NCI-H82 treated with DMSO at 0.1 percent for 48 hours (cell line): ENCODE results near the gene MYB.
"Not testable (repeated sequence)": the region's sequence is repeated elsewhere in the genome, so short reads cannot be mapped to it uniquely, and the experiment has no call there.

Experiments
- DNase-seq: peaks from one replicate; lab custom pipeline; 2025; ENCODE audit not compliant: unreplicated experiment; lab: John Stamatoyannopoulos, UW

MYB gene

DNA sequence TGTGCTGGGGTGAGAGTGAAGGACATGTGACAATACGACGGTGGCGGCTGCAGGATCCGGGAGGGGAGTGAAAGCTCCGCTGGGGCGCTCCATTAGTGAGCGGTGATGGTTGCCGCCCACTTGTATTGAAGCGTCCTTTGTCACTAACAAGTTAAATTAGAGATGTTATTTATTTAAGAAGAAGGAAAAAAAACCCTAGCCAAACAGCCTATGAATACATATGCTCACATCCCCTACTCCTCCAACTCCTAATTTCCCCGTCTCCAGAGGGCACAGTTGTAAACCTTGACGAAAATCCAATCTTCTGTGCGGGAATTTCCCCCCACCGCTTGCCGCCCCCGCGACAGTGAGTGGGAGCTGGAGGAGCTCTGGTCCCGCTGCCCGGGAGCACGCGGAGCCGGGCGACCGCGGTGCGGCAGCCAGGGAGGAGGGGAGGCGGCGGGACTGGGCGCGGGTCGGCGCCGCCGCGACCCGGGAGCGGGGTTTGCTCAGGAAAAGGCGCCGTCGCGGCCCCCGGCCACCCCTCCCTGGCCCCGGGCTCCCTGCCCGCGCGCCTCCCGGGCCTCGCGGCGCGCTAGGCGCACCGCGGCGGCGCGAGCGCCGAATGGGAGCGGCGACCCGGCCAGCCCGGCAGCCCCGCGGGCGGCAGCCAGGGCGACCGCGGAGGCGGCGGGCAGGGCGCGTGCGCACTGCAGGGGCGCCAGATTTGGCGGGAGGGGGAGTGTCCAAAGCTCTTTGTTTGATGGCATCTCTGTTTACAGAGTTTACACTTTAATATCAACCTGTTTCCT lies at the start of gene MYB:
TSS of gene MYB (plus strand) at position 767 of the 791 bp plus-strand sequence. CDS start 206 bp downstream, outside the sequence.
- peak; percentile 69 for DNase-seq

DNA sequence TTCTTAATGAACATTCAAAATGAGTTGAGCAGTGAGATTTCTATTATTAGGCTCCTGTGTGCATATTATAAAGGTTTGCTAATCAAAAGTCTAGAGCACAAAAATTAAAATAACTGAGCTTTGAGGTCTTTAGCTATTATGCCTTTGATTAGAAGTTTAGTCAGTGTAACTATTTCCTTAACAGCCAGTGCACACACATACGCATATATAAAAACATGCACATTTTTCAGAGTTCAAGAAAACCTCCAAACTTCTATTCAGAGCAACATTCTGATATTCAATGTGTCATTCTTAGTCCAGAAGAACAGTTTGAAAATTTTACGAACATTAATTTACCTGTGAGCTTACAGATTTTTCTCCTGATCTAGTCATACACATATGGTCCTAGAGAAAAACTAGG lies 48.3 kb upstream of the MYB start:
- DNase-seq = no peak

DNA sequence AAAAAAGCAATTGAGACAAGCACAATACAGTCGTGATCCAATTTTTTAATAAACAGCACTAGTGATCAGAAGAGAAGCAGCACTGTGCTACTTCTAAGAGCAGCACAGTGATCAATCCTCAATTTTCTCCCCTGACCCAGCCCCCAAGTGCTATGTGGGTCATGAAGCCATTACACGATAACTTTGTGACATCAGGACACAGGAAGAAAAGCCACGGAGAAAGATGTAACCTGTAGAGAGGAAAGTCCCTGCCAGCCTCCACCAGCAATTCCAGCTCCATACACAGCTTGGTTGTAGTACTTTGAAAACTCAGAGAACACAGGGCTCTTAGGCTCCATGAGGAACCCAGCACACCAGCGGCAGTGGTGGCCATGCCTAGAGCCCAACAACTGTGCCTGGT lies 45.3 kb upstream of the MYB start:
- DNase-seq = no peak

DNA sequence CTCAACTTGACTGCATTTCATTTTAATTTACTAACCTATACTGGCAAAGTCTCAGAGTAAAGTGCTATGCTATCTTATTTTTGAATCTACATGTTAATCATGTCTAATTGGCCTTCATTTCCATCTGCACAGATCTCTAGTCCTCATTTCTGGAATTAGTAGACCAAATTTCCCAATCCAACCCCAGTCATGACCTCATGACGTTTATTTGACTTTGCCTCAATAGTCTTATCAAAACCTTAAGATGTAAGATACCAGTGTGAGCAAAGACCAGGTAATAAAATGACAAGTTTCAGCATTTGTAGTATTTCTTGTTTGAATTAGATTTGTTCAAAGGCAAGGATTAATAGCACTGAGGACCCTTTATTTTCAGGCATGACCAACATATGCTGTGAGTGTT lies 43.3 kb upstream of the MYB start:
- no peak for DNase-seq

DNA sequence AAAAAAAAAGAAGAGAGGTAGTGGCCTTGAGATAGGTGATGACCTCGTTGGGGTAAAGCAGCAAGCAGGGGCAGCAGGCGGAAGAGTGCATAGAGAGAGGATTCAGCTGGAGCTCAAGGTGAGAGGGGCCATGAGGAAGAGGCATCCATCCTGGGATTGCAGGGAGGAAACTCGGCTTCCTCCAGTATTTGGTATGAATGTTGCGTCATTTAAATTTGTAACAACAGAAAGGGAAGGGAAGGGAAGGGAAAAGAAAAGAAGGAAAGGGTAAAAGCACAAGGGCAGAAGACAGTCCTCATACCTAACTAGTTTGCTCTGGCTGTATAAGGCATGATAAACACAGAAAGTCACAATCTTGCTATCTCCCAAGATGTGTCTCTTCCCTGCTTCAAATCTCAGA lies 39.9 kb upstream of the MYB start:
- no peak for DNase-seq

DNA sequence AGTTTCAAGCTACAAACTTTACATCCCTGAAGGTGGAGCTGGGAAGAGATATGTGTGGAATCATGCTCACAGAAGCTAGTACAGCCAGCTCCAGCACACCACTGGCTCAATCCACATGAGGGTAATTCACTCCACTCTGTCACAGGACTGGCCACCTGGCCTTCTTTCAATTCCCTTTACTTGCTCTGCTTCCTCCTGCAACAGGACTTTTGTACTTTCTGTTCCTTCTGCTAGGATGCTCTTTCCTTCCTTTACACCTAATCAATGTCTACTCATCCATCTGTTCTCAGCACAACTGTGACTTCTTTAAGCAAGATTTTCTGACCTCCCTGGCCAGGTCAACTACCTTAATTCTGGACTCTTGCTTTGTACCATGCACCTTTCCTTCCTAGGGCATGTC lies 39.4 kb upstream of the MYB start:
- DNase-seq = no peak

DNA sequence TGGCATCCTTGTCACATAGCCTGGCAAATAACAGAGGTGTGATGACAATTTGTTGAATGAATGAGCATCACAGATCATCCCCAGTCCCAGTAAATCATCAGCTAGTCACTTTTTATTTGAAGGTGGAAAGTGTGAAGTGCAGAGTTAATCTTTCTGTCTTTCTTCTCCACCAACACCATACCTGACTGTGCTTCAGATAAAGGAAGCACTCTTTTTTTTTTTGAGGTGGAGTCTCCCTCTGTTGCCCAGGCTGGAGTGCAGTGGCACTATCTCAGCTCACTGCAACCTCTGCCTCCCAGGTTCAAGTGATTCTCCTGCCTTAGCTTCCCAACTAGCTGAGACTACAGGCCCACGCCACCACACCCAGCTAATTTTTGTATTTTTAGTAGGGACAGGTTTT lies 38.9 kb upstream of the MYB start:
- not testable (repeated sequence) for DNase-seq

DNA sequence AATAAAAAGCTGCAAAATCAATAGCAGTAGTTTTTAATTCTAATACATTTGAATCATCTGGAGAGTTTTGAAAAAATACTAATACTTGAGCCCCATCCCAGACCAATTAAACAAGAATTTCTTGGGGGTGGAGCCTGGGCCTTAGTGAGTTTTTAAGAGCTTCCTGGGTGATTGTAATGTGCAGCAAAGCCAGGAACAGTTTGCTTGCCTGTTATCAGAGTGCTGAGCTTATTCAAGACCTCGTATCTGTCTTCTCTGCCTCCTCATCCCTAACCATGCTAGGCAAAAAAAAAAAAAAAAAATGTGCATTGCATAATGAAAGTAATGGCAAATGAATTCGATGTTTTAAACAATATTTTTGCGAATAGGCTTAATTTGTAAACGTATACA lies 36.4 kb upstream of the MYB start:
- no peak for DNase-seq

DNA sequence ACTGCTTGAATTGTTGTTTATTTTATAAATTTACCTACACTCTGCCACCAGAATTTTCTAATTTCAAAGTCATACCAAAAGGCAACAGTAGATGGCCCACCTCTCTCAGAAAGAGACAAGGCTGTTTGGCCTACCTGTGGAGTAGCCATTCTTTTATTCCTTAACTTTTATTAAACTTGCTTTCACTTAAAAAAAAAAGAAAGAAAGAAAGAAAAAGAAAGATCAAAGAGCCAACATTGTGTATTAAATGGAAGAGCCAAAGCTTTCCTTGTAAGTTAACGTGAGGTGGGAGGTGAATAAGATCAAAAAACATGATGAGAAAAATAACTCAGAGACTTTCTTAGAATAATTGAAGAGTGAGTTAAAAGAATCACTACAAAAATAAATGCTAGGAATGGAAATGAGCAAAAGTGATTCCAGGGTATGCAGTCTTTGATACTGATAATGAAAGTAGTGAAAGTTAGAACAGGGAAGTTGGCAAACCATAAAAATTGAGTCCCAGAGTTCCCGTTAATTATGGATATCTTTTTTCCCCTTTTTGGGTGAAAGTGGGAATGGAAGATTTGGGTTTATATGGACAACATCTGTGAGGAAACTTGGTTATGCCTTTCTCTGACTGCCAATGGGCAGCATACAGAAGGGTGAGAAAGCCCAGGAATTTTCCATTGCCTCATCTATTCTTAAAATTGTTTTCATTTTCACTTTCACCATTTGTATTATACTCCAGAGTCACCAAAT lies 35.9 kb upstream of the MYB start:
- peak; percentile 2 for DNase-seq

DNA sequence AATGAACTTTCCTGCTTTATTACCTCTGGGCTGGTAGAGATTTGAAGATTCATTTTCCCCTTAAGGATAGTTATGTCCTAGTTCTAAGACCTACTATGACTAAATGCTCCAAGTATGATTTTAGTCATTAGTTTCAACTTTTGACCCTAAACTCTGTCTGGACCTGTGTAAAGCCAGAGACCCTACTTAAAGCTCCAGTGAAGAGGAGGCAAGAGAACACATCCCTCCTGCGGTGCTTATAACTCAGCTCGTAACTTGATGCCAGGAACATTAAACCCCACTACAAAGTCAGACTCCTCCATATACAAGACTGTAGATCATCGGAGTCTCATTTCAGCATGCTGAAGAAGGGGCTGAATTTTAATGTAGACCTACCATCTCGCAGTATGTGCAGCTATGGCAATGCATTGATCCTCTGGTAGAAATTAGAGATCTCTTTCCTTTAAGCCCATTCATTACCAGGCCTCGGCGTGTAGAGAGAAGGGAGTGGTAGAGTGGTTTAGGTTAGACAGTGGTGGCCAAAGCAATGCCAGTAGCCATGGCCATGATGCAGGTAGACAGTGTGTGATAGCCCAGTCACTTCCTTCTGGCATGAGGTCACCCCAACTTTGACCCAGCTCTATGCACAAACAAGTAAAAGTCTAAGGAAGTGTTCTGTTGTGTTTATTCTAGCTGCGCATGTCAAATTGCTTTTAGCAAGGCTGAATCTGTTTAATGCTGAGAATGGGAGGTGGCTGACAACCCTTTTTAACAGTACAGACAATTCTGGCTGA lies 34.8 kb upstream of the MYB start:
- no peak for DNase-seq

DNA sequence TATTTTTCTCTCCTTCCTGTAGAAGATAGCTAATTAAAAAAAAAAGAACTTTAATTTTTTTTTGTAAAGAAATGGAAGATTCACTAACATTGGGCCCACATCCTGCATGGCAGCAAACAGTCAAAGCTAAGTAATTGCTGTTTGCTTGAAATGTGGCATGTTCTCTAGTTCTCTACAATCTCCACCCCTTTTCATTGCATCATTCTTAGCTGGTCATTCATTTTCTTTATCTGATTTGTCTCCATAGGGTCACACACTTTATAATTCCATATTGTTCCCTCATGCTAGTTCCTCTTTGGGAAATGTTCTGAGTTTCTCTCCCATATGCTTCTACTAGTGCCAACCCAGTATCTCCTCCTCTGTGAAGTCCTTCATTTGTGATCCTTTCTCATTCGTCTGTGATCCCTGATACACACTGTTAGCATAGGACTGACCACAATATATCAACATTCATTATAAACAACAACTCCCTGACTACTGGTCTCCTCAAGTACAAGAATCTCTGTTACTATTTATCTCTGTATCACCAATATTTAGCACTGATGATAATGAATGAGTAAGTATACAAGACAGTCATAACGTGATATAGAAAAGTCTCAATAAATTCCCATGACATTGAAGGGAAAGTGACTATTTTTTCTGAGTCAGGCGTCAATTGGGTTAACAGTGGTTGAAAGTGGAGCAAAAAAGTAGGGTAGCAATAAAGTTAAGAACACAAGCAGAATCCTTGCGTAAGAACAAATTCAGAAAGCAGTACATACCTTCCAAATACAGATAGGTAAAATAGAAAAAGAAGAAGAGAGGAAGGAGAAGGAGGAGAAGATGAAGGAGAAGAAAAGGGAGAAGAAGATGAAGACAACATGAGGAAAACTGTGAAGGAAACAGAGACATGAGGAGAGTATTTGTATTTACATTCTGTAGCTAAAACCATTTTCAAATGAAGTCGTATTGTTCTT lies 33.2 kb upstream of the MYB start:
- no peak for DNase-seq

DNA sequence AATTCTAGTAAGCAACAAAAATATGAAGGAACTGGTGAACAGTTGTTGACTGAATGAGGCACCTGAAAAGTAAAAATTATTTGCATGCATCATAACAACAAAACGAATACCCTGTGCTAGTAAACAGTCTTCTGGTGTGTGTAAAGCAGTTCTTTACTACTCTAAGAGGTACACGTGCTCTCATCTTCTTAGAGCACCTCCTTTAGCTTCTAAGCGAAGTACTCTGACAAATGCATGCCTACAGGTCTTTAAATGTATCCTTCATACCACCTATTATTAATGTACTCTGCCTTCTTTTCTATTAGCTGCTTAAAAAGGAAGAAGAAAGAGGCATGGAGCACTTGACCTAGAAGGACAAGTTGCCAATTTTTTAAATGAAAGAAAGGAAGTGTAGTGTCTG lies 32.2 kb upstream of the MYB start:
- DNase-seq = no peak

DNA sequence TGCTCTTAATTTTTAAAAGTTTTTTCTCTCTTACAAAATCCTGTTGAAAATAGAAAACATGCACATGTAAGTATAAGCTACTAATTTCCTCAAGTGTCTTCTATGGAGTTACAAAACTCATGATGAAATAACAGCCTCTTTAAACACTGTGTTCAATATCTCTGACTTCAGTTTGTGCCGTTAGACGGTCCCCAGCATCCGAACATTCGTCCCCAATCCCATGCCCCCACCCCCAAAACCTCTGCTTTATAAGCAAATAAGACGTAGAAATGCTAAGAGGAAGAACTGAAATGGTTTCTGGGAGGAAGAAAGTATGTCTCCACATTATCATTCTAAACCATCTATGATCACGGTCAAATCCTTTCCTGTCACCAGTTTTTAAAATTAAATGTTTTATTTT lies 31.7 kb upstream of the MYB start:
- DNase-seq = no peak

DNA sequence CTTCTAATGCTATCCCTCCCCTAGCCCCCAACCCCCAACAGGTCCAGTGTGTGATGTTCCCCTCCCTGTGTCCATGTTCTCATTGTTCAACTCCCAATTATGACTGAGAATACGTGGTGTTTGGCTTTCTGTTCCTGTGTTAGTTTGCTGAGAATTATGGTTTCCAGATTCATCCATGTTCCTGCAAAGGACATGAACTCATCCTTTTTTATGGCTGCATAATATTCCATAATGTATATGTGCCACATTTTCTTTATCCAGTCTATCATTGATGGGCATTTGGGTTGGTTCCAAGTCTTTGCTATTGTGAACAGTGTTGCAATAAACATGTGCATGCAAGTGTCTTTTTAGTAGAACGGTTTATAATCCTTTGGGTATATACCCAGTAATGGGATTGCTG lies 30.6 kb upstream of the MYB start:
- DNase-seq = not testable (repeated sequence)

DNA sequence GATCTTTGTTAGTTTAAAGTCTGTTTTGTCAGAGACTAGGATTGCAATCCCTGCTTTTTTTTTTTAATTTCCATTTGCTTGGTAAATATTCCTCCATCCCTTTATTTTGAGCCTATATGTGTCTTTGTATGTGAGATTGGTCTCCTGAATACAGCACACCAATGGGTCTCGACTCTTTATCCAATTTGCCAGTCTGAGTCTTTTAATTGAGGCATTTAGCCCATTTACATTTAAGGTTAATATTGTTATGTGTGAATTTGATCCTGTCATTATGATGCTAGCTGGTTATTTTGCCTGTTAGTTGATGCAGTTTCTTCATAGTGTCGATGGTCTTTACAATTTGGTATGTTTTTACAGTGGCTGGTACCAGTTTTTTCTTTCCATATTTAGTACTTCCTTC lies 27.0 kb upstream of the MYB start:
- DNase-seq = not testable (repeated sequence)

DNA sequence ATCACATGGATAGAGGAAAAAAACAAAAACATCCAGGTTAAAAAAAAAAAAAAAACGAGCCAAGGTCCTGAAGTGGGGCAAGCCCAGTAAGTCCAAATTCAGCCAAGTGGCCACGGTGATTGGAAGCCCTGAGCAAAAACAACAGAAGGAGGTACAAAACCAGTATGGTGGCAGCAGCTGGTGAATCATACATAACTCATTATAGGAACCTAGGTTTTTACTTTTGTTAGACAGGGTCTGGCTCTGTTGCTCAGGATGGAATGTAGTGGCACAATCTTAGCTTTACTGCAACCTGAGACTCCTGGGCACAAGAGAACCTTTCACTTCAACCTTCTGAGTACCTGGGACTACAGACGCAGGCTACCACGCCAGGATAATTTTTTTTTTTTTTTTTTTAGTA lies 22.7 kb upstream of the MYB start:
- no peak for DNase-seq

DNA sequence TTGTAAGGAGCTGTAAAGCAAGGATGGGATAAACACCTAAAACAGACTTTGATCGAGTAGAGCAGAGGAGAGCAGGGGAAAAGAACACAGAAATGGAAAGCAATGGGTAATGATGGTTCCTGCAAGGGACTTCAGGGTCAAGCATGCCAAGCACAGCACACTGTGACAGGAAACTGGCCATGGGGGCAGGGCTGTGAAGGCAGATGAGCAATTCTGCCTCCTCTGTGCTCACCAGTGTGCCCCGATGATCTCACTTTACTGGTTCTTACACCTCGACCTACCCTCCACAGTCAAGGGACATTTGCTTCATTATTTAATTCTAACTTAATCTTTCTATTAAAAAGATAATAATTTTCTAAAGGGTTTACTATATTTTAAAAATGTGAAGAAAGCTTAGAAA lies 21.6 kb upstream of the MYB start:
- no peak for DNase-seq

DNA sequence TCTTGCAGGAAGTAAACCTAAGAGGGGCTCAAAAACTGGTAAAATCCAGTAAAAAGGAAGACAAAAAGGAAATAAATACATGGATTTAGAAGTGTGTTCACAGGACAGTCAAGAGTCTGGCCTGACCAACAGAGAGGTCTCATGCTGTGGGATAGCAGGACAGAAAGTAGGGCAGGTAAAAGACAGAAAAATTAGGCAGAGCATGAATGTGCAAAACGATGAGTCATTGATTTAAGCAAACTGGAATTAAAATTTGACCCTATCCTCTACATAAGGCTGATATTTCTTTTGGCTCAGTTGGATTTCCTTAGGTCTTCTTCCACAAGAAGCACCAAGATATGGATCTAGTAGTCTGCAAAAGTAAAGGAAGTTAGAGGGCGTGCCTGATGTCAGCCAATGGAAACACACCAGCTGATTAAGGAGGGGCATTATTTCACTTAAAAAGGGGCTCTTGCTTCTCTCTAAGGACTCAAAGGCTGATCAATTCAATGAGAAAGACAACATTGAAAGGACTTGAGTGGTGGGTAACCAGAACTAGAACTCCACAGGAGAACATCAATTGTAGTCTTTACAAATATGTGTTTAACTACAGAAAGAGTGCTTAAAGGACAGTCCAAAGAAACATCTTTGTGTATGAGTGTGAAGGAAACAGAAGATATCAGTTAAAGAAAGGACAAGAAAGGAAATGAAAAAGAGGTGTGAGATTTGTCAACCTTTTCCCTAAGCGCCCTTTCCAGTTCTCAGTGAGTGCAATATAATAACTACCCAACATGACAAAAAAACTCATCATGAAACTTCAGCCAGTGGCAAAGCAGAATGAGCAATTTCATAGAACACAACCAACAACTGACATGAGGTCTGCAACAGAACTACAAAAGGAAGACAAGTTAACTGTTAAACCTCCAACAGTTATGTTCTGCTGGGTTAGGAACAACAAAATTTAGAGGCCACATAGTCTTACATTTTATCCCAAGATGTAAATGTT lies 19.4 kb upstream of the MYB start:
- DNase-seq = no peak

DNA sequence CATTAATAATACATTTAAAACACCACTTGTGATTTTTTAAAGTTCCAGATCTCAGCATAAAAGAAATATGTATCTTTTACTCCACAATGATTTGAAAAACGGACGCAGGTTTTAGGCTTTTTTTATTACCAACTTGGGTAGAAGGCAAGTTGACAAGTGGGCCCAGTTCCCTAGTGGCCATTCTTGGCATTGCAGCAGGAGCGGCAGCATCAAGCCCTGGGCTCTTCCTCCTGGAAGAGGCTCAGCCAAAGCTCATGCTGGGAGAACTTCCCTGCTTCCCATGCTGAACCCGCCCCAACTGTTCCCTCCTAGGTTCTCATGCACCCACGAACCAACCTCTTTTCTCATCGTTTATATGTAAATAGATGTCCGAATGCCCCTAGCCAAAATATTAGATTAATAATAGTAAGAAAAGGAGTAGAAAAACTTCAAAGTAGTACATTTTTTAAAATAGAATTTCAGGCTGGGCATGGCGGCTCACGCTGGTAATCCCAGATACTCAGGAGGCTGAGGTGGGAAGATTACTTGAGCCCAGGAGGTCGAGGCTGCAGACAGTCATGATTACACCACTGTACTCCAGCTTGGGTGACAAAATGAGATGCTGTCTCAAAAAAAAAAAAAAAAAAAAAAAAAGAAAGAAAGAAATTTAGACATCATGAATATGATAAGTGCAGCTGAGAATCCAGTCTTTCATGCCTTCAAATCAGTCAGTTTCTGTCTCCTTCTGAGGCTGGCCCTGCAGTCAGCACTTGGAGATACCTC lies 18.2 kb upstream of the MYB start:
- DNase-seq = peak; percentile 6
